Epithelial cell of esophagus (primary cell): Measurements from ENCODE around the gene ITPKB.

ENCODE experiments used
- DNase-seq: peaks from one replicate; pipeline ENCODE4 v3.0.0; 2010; ENCODE audit warnings: low read depth
- H3K4me3 ChIP-seq: 2 replicates; pipeline ENCODE4 v1.5.1; 2011; ENCODE audit warnings: mild to moderate bottlenecking, low read length, control low read depth
- TF ChIP-seq, protein P1 (sequence below): IDR thresholded peaks from 2 replicates; pipeline ENCODE4 v1.5.1; 2011; ENCODE audit warnings: low read depth, mild to moderate bottlenecking, low read length, control low read depth, inconsistent platforms; ENCODE audit not compliant: insufficient read depth; ENCODE audit errors: missing control alignments

Gene ITPKB

DNA sequence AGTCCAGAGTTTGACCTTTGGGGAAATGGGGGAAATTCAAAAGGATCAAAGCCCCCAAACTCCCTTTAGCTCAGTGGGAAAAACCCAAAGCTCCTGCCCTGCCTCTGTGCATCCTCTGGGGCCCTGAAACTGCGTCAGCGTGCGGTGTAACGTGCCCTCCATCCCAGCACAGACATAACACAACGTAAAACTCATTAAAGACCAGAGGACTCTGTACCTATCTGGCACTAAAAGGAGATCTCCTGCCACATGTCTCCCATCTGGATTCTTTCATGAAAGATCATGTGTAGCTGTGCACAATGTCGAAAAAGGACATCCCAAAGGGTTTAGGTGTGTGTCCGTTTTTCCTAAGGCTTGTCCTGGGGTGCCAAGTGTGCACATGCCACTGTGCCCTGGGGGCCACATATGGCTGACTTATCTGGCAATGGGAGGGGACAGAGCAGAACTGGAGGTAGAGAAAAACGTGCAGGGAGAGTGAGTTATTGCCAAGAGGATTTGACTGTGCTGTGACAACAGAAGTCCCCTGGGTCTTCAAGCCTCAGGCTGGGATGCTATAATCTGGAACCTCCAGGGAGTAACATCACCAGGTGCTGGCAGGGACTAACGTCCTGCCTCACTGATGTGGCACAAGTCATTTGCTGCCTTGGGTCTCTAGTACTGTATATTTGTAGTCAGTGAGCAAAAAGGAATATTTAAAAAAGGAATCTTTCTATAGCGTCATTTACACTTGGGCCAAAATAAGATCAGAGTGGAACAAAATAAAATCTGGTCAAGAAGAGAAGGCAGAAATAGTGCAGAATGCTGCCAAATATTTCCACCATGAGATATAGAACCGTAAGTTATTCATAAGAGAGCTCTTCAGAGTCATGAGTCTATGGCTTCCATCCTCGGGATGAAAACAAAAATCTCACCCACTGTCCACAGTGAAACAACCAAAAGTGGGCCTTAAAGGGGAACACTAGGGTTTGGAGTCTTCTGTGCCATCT is 52.3 kb downstream of the ITPKB start:
- TF ChIP-seq, protein P1, sequence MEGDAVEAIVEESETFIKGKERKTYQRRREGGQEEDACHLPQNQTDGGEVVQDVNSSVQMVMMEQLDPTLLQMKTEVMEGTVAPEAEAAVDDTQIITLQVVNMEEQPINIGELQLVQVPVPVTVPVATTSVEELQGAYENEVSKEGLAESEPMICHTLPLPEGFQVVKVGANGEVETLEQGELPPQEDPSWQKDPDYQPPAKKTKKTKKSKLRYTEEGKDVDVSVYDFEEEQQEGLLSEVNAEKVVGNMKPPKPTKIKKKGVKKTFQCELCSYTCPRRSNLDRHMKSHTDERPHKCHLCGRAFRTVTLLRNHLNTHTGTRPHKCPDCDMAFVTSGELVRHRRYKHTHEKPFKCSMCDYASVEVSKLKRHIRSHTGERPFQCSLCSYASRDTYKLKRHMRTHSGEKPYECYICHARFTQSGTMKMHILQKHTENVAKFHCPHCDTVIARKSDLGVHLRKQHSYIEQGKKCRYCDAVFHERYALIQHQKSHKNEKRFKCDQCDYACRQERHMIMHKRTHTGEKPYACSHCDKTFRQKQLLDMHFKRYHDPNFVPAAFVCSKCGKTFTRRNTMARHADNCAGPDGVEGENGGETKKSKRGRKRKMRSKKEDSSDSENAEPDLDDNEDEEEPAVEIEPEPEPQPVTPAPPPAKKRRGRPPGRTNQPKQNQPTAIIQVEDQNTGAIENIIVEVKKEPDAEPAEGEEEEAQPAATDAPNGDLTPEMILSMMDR = no peak
- DNase-seq = no peak

DNA sequence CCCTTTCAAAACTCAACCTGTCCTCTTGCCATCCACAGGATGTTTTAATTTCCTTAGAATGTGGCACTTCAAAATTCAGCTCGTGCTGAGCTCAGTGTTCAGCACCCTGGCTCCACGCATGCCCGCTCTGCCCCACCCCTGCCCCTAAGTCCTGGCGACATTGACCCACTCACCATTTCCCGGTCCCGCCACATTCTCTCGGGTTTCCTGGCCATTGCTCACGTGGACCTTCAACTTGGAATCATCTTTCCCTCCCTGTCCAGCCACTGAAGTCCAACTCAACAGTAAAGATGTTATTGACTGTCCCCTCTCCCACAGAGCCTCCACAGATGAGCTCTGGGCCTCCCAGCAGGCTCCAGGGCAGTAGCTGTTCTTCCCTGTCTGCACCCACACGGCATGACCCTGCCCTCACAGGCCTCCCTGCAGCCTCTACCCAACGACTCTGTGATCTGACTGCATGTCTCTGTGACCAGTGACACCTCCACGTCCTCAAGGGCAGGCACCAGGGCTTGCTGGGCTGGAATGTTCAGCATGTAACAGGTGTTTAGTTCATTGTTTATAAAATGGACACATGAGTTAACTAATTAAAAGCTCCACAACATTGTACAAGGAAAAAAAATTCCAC is 53.8 kb downstream of the ITPKB start:
- TF ChIP-seq, protein P1 = no peak
- no peak overlapping the region for H3K4me3 ChIP-seq

More for the DNA sequence above, 52.3 kb downstream of the ITPKB start:
- no peak overlapping the region for H3K4me3 ChIP-seq

DNA sequence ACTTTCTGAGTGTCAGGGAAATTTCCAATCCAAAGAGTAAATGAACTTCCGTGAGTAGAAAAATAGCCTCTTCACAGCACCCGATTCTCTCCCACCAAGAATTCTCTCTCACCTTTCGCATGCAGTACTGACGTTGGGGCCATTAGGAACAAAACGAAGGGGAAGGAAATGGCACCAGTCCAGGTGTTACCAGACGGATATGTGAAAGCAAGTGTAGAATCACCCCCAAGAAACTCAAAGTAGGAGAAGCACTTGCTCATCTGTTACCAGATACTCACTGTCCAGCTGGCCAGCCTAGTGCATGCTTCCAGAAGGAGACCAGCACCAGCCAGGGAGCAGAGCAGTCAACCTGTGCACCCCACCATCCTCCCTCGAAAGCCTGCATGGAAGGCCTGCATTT is 55.1 kb downstream of the ITPKB start:
- TF ChIP-seq, protein P1 = no peak
- no peak for DNase-seq
- H3K4me3 ChIP-seq = no peak overlapping the region

More for the DNA sequence above, 53.8 kb downstream of the ITPKB start:
- no peak for DNase-seq

DNA sequence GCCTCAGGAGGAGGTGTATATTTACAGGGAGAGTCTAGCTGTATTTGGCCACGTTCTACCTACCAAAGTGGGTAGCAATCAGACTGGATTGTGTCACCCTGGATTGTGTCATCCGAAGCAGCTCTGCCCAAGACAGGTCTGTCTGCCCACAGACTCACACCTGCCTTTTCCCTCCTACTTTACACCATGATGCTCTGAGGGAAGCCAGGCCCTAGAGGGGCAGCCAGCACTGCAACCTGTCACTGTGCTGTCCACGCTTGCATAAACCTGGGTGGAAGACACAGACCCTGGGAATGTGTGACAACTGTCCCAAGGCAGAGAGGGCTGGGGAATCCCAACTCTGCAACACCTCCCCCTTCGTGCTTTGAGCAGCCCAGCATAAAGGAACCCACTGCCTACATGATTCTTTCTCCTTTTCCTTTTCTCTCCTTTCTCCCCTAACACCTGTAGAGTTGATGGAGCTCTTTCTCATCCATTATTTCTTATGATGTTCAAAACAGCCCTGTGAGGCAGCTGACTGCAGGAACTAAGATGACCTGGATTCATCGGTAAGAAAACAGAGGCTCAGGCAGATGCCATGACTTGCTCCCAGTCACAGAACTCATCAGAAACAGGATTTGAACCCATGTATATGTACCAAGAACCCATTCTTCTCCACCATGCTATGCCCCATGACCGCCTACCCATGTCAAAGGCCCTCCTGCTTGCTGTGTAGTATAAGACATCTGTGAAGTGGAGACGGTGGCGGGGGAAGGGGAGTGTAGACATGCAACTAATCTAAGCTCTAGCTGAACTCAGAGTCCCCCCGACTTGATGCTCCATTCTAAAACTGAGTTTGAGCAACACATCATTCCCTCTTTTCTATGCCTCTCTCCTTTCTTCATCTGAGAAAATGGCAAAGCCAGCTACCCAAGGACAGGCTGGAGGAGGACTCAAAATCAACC is 55.9 kb downstream of the ITPKB start:
- H3K4me3 ChIP-seq = no peak overlapping the region
- DNase-seq = peak; percentile 65
- TF ChIP-seq, protein P1 = no peak

DNA sequence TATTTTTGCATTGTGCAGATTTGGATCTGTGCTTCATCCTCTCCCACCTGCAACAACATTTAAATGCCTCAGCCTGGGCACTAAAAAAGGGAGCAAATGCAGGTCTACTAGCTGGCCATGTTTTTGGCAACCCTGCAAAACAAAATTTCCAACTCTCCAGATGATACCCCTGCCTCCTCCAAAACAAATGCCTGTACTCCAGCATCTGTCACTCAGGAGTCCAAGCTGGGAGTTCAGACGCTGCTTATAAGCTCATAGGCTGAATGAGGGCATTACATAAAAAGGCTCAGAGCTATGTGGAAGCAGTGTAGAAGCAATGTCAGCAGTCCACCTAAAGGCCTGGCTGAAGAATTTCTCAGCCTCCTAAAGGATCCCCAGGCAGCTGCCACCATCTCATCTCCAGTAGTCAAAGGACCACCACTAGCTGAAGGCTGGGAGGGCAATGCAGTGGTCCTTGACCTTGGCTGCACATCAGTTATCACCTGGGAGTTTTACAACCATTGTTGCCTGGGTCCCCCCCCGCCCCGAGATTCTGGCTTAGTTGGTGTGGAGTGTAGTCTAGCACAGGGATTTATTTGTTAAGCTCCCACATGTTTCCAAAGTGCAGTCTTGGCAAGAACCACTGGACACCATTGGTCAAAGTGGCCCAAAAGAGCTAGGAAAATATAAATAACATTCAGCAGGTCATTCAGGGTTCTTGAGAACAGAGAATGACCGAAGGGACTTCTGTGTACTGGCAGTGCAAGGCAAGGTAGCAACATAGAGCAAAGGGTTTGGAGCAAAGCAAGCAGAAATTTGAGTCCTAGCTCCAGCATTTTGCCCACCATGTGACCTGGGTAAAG is 57.2 kb downstream of the ITPKB start:
- DNase-seq = no peak
- H3K4me3 ChIP-seq = no peak overlapping the region

More for the DNA sequence above, 57.2 kb downstream of the ITPKB start:
- TF ChIP-seq, protein P1 = no peak
